Uterus (tissue), 2 donors: ENCODE results near the gene DPEP2.

Source experiments
- CTCF ChIP-seq, 4 experiments: fragments of 200-600 bp in 2 of 4; fragments of 450-650 bp in 2 of 4; sonication (generic) in 2 of 4; IDR thresholded peaks; one replicate each; pipeline ENCODE4 v1.5.1; 2016 to 2019; ENCODE audit warnings: antibody characterized with exemption in 4 of 4, mild to moderate bottlenecking in 2 of 4, moderate library complexity in 1 of 4
- POLR2A ChIP-seq, 2 donors: fragments of 450-650 bp; IDR thresholded peaks; one replicate each; pipeline ENCODE4 v1.6.1; 2016; ENCODE audit warnings: antibody characterized with exemption in 2 of 2, mild to moderate bottlenecking in 1 of 2, moderate library complexity in 1 of 2

GRCh38 chr16:67951485-67951884, 47.8 kb downstream of the DPEP2 start:
- TF ChIP-seq CTCF (IDR thresholded peaks at IDR 0.05) (no peak), POLR2A (IDR thresholded peaks at IDR 0.05) (no peak)
